A673 (cell line): ENCODE results near the gene ZFTA.

Source experiments
- CTCF ChIP-seq: fragments of 300-800, 200-600 bp; sonication (generic); conservative IDR thresholded peaks from 2 replicates; pipeline ENCODE4 v1.5.1; 2017; ENCODE audit warnings: low read depth, mild to moderate bottlenecking, antibody characterized with exemption, low read length, moderate library complexity, mixed read lengths
- EZH2 ChIP-seq: fragments of 200-600 bp; sonication (generic); IDR thresholded peaks from 2 replicates; pipeline ENCODE4 v1.6.1; 2017; ENCODE audit warnings: borderline replicate concordance, low read depth, mild to moderate bottlenecking, mixed read lengths, antibody characterized with exemption, low read length; ENCODE audit not compliant: poor library complexity, severe bottlenecking

- TF ChIP-seq CTCF (no peak), EZH2 (no peak)
Observed at GRCh38 chr11:63737718-63738117, 30.9 kb downstream of the ZFTA start.
